ENCODE results near the gene FRMD8. TPM values are rescaled to one million over a fixed set of nuclear protein-coding genes. Genes with fewer than 3 reads are reported as not detected.

Gene FRMD8
- total RNA-seq, 2 donors from 2014 or later = 36.1 to 106 TPM

- Histone ChIP-seq H3K4me3 (no peak overlapping the region), H3K27me3 (replicated peaks; ENCODE audit: insufficient read depth) (no peaks in the 10 kb centered on the region), H3K4me1 (replicated peaks) (no peaks in the 10 kb centered on the region), H3K9me3 (no peaks in the 10 kb centered on the region), H3K27ac (no peak overlapping the region), H3K36me3 (peaks cover 0 to 22% of the 10 kb centered on the region in 2 donors)
- no peak for DNase-seq (ENCODE audit: low spot score)
- 82% methylated on average over 17 of the region's 17 CpGs for WGBS
- TF ChIP-seq, protein P1, sequence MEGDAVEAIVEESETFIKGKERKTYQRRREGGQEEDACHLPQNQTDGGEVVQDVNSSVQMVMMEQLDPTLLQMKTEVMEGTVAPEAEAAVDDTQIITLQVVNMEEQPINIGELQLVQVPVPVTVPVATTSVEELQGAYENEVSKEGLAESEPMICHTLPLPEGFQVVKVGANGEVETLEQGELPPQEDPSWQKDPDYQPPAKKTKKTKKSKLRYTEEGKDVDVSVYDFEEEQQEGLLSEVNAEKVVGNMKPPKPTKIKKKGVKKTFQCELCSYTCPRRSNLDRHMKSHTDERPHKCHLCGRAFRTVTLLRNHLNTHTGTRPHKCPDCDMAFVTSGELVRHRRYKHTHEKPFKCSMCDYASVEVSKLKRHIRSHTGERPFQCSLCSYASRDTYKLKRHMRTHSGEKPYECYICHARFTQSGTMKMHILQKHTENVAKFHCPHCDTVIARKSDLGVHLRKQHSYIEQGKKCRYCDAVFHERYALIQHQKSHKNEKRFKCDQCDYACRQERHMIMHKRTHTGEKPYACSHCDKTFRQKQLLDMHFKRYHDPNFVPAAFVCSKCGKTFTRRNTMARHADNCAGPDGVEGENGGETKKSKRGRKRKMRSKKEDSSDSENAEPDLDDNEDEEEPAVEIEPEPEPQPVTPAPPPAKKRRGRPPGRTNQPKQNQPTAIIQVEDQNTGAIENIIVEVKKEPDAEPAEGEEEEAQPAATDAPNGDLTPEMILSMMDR (IDR thresholded peaks at IDR 0.05) = no peak
- no peak for TF ChIP-seq POLR2A (IDR thresholded peaks at IDR 0.05)
- no peak for TF ChIP-seq POLR2AphosphoS5 (IDR thresholded peaks at IDR 0.05)
- intact Hi-C loops (cut with DNase I) = no loop called here
Observed at GRCh38 chr11:65400307-65401072, 14.1 kb downstream of the FRMD8 start.

GRCh38 chr11:65401073-65401802, 14.8 kb downstream of the FRMD8 start:
- Histone ChIP-seq H3K36me3 (peaks cover 0 to 22% of the 10 kb centered on the region in 2 donors), H3K9me3 (no peaks in the 10 kb centered on the region), H3K27me3 (replicated peaks; ENCODE audit: insufficient read depth) (no peaks in the 10 kb centered on the region), H3K4me3 (no peak overlapping the region), H3K4me1 (replicated peaks) (no peaks in the 10 kb centered on the region), H3K27ac (no peak overlapping the region)
- TF ChIP-seq, protein P1 (IDR thresholded peaks at IDR 0.05) = no peak
- TF ChIP-seq POLR2A (IDR thresholded peaks at IDR 0.05) = no peak
- intact Hi-C loops (cut with DNase I) = no loop called here
- DNase-seq (ENCODE audit: low spot score) = no peak
- 71% methylated on average over 14 of the region's 16 CpGs for WGBS

GRCh38 chr11:65401803-65402248, 15.4 kb downstream of the FRMD8 start:
- no peaks in the 10 kb centered on the region for H3K4me1 ChIP-seq (replicated peaks)
- intact Hi-C loops (cut with DNase I) = no loop called here
- no peak for DNase-seq (ENCODE audit: low spot score)
- H3K36me3 ChIP-seq = peaks cover 0 to 22% of the 10 kb centered on the region in 2 donors
- 68% methylated on average over 10 of the region's 10 CpGs for WGBS
- no peaks in the 10 kb centered on the region for H3K9me3 ChIP-seq
- no peak overlapping the region for H3K4me3 ChIP-seq
- H3K27me3 ChIP-seq (replicated peaks; ENCODE audit: insufficient read depth) = no peaks in the 10 kb centered on the region
- no peak overlapping the region for H3K27ac ChIP-seq
- TF ChIP-seq, protein P1 (IDR thresholded peaks at IDR 0.05) = no peak
- no peak for TF ChIP-seq POLR2AphosphoS5 (IDR thresholded peaks at IDR 0.05)
- no peak for TF ChIP-seq POLR2A (IDR thresholded peaks at IDR 0.05)

- 90% methylated on average over 2 of the region's 2 CpGs for WGBS
Observed at GRCh38 chr11:65402790-65403189, 16.4 kb downstream of the FRMD8 start.

More at GRCh38 chr11:65402790-65403189, 16.4 kb downstream of the FRMD8 start:
- Histone ChIP-seq H3K27me3 (replicated peaks; ENCODE audit: insufficient read depth) (no peaks in the 10 kb centered on the region), H3K9me3 (no peaks in the 10 kb centered on the region), H3K27ac (no peak overlapping the region), H3K4me1 (replicated peaks) (no peaks in the 10 kb centered on the region), H3K4me3 (no peak overlapping the region), H3K36me3 (peaks cover 0 to 22% of the 10 kb centered on the region in 2 donors)
- DNase-seq (ENCODE audit: low spot score) = no peak
- intact Hi-C loops (cut with DNase I) = no loop called here
- TF ChIP-seq, protein P1 (IDR thresholded peaks at IDR 0.05) = no peak
- TF ChIP-seq POLR2A (IDR thresholded peaks at IDR 0.05) = no peak
- no peak for TF ChIP-seq POLR2AphosphoS5 (IDR thresholded peaks at IDR 0.05)
